Skin of body (tissue), 2 donors: ENCODE data around the gene ZNF157. TPM values are rescaled to one million over a fixed set of nuclear protein-coding genes. Genes with fewer than 3 reads are reported as not detected.
"Not testable (repeated sequence)": the region's sequence is repeated elsewhere in the genome, so short reads cannot be mapped to it uniquely, and the experiment has no call there.

ENCODE experiments used
- DNase-seq: peaks from one replicate; lab custom pipeline; 2025; lab: John Stamatoyannopoulos, UW
- total RNA-seq: library from RNA; depleted of rRNA; stranded (reverse); fragments of >200 nt; gene quantifications from one replicate; pipeline ENCODE4 v1.2.3, GENCODE V29; 2014

ZNF157 gene
- total RNA-seq, result 0.49 TPM

GRCh38 chrX:47370278-47370677 lies at the start of gene ZNF157:
ZNF157 (plus strand) TSS chrX:47370578; CDS start chrX:47370669, 91 bp downstream.
- no peak for DNase-seq

- no peak for DNase-seq
Measured at GRCh38 chrX:47321386-47321785, 49.0 kb upstream of the ZNF157 start.

DNA sequence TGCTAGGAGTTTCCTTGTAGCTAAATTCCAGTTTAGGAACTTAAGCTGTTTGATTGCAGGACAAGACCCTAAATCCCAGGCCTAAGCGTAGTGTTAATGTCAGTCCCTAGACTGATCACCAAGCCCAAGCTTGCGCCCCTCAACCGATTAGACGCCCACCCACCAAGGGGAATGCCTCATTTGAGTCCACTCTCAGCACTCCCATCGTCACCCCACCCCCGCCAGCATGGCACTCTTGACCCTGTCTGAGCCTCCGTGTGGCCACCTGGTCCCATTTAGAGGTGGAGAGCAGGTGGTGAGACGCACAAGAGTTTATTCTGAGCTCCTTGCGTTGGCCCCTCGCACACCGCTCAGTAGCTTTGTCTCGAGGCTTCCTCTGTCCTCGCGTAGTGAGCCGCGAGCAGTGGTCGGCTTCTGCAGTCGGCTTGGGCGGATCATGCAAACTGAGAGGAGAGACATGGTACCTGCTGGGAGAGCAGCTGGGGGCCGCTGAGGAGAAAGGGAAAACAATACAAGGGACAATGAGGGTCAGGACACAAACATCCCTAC lies 48.5 kb upstream of the ZNF157 start:
- DNase-seq, result no peak

DNA sequence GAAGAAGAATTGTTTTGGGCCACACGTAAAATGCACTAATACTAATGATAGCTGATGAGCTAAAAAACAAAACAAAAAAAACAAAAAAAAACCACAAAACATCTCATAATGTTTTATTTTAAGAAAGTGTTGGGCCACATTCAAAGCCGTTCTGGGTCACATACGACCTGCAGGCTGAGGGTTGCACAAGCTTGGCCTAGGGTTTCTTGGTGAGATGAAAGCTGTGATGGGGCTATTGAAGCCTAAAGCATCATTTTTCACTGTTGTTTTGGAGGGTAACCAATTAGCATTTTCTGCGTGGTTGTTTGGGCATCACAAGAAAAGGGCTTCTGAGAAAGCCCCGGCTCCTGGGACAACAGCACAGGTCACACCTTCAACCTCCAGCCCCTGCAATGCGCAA lies 42.5 kb upstream of the ZNF157 start:
- DNase-seq, result no peak

GRCh38 chrX:47332729-47333128 lies 37.6 kb upstream of the ZNF157 start:
- DNase-seq, result not testable (repeated sequence)

- no peak for DNase-seq
Measured at GRCh38 chrX:47351706-47352105, 18.7 kb upstream of the ZNF157 start.

DNA sequence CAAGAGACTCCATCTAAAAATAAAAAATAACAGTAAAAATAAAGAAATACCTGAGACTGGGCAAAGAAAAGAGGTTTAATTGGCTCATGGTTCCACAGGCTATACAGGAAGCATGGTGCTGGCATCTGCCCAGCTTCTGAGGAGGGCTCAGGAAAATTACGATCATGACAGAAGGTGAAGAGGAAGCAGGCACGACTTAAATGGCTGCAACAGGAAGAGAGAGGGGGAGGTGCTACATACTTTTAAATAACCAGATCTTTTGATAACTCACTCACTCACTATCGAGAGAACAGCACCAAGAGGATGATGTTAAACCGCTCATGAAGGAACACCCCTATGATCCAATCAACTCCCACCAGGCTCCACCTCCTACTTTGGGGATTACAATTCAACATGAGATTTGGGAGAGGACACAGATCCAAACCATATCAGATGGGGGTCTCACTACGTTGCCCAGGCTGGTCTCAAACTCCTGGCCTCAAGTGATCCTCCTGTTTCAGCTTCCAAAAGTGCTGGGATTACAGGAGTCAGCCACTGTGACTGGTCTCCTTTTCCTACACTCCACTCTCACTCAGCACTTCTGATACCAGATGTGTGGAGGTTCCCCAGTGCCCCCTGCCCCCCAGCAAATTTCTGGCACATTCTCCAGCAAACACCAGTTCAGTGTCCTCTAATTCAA lies 11.9 kb upstream of the ZNF157 start:
- DNase-seq, result no peak

DNA sequence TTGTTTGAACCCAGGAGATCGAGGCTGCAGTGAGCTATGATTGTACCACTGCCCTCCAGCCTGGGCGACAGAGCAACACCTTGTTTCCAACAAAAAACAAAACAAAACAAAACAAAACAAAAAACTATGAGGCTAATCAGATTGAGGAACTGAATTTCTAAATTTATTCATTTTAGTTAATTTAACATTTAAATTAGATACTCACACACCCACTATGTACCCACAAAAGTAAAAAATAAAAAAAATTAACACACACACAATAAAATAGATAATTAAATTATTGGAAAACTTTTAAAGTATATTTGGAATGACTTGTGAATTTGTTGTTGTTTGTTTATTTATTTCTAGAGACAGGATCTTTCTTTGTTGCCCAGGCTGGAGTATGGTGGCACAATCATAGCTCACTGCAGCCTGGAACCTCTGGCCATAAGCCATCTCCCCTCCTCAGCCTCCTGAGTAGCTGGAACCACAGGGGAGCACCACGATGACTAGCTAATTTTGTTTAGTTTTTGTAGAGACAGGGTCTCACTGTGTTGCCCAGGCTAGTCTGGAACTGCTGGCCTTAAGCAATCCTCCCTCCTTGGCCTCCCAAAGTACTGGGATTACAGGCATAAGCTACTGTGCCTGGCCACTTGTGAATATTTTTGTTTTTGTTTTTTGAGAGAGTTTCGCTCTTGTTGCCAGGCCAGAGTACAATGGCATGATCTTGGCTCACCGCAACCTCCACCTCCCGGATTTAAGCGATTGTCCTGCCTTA lies 9.8 kb upstream of the ZNF157 start:
- no peak for DNase-seq

GRCh38 chrX:47361538-47362511 lies 8.6 kb upstream of the ZNF157 start:
- peak; percentile 92 for DNase-seq

- peak; percentile 58 for DNase-seq
Measured at GRCh38 chrX:47366041-47366722, 4.2 kb upstream of the ZNF157 start.

DNA sequence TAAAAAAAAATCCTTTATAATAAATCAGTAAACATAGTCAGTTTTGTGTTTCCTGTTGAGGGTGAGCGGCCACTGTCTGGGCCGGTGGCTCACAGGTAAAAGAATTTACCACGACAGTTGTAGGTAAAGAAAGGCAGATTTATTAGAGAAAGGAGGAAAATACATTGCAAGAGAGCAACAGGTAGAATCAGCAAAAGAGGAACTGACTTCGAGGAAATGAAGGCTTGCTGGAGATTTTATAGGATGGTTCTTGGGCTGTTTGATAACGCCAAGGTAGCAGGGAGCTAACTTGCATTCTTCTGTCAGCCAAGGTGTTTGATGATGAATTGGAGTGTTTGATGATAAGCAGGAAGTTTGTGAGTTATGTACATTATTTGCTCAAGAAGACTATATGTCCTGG lies 2.8 kb downstream of the ZNF157 start:
- no peak for DNase-seq

- peak; percentile 43 for DNase-seq
Measured at GRCh38 chrX:47380268-47380667, 9.9 kb downstream of the ZNF157 start.

DNA sequence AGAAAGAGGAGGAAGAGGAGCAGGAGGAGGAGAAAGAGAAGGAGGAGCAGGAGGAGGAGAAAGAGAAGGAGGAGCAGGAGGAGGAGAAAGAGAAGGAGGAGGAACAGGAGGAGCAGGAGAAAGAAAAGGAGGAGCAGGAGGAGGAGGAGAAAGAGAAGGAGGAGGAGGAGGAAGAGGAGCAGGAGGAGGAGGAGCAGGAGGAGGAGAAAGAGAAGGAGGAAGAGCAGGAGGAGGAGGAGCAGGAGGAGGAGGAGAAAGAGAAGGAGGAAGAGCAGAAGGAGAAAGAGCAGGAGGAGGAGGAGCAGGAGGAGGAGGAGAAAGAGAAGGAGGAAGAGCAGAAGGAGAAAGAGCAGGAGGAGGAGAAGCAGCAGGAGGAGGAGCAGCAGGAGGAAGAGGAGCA lies 10.5 kb downstream of the ZNF157 start:
- not testable (repeated sequence) for DNase-seq

DNA sequence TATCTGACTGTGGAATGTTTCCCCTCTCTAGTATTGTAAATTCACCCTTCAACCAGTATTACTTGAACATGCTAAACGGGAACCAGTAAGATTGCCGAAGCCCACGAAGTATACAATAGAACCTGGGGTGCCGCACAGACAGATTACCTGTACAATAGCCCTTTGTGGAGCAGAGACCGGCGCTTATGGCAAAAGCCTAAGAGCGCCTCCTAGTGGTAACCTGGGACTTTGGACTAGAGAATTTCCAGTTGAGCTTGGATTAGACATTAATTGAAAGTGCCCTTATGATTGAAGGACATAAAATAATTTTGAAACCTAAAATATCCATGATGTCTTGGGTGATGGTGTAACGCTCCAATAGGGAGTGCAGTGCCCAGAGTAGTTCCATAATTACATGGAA lies 14.1 kb downstream of the ZNF157 start:
- no peak for DNase-seq

DNA sequence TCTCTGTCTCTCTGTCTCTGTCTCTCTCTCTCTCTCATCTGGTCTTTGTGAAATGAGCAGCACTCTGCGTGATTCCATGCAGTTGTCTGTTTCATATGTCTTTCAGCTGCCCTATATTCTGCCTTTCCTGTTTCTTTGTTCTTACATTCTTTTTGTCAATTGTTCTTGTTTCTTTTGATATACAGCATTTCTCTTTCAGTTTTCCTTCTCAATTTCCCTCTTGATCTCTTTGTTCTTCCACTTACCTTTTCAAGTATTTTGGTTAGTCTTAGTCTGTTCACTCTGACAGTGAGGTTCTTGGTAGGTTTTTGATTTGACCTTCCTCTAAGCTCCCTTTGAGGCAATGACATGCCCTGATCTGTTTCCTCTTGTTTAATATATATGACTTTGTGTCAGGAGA lies 20.4 kb downstream of the ZNF157 start:
- DNase-seq, result no peak

DNA sequence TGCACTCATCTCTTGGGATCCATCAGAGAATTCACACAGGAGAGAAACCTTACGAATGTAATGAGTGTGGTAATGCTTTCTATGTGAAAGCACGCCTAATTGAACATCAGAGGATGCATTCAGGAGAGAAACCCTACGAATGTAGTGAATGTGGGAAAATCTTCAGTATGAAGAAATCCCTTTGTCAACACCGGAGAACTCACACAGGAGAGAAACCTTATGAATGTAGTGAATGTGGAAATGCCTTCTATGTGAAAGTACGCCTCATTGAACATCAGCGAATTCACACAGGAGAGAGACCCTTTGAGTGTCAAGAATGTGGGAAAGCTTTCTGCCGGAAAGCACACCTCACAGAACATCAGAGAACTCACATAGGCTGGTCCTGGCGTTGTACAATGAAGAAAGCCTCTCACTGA lies 42.8 kb downstream of the ZNF157 start:
- DNase-seq, result no peak

DNA sequence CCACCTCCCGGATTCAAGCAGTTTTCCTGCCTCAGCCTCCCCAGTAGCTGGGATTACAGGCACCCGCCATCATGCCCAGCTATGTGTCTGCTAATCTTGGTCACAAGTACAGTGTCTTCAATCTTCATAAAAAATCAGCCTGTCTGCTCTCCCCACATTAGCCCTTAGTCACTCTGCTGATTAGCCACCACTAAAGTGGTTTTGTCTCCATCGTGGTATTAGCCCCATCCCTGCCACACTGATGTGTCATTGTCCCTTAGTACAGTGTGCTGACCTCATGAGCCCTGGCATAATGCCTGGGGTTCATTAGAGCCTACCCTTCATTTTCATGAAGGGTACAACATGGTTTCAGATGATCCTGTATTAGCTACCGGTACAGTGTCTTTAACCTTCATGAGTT lies 49.9 kb downstream of the ZNF157 start:
- no peak for DNase-seq

DNA sequence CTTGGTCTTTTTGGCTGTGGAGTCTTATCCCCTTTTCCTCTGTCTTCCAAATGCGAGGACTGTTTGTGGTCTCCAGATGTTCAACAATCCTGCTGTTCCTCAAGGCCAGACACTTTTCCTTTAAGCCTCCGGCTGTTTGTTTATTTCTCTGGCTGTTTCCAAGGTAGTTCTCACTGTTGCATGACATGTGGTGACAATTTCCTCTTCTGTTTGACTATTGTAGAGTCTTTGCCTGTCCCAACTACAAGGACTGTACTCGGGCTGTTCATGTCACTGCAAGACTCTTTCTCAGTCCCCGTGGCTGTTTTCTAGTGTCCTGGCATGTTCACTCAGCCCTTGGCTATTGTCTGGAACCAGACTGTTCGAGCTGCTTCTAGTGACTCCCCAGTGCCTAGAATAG lies 50.6 kb downstream of the ZNF157 start:
- DNase-seq, result no peak

- DNase-seq, result no peak
Measured at GRCh38 chrX:47422444-47422843, 52.1 kb downstream of the ZNF157 start.

DNA sequence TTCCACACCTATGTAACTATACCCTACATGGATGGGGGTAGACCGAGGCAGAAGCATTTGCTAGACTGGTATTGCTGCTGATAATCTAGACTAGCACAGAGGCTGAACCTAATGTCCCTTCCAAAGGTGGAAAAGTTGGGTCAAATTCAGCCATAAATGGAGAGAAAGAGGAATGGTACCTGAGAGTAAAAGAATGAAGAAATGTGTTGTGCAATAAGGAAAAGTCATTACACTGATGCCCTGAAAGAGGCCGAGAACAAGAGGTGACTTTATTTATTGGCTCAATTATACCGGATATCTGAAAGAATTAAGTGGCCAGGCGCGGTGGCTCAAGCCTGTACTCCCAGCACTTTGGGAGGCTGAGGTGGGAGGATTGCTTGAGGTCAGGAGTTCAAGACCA lies 60.5 kb downstream of the ZNF157 start:
- no peak for DNase-seq

- no peak for DNase-seq
Measured at GRCh38 chrX:47446431-47446830, 76.1 kb downstream of the ZNF157 start.
